Breast epithelium (tissue), 3 donors: ENCODE data around the gene CHST10.

ENCODE experiments used
- CTCF ChIP-seq, 3 donors: fragments of 450-650 bp; IDR thresholded peaks; one replicate each; pipeline ENCODE4 v1.5.1; 2016 to 2017; ENCODE audit warnings: antibody characterized with exemption in 3 of 3, mild to moderate bottlenecking in 3 of 3, moderate library complexity in 3 of 3
- POLR2A ChIP-seq: fragments of 450-650 bp; IDR thresholded peaks from one replicate; pipeline ENCODE4 v1.6.1; 2016; ENCODE audit warnings: antibody characterized with exemption, mild to moderate bottlenecking, moderate library complexity
- POLR2AphosphoS5 ChIP-seq, 3 donors: sonication (generic); formaldehyde crosslinking; IDR thresholded peaks; one replicate each; pipeline ENCODE4 v1.6.1; 2017; ENCODE audit warnings: antibody characterized with exemption in 3 of 3

GRCh38 chr2:100383306-100383705 is 34.2 kb downstream of the CHST10 start:
- TF ChIP-seq CTCF (IDR thresholded peaks at IDR 0.05) (no peak), POLR2A (no peak), POLR2AphosphoS5 (IDR thresholded peaks at IDR 0.05) (no peak)
